ENCODE measurements around the gene SFMBT2.

Gene SFMBT2

GRCh38 chr10:7365027-7365745 is 45.6 kb downstream of the SFMBT2 start:
- peak overlapping the region; percentile 64 for H3K27ac Mint-ChIP-seq (ENCODE audit: low read depth)
- H3K9me3 Mint-ChIP-seq, result no peaks in the 10 kb centered on the region
- ATAC-seq (replicated peaks; ENCODE audit: extremely low read depth, poor library complexity, severe bottlenecking) (no peak), DNase-seq (ENCODE audit: low spot score in 2 of 2) (no peak)
- H3K4me1 Mint-ChIP-seq, result peaks cover 30% of the 10 kb centered on the region
- H3K27me3 Mint-ChIP-seq, result no peaks in the 10 kb centered on the region
- H3K4me3 Mint-ChIP-seq, result no peak overlapping the region
- H3K36me3 Mint-ChIP-seq (ENCODE audit: insufficient read depth), result peaks cover 37% of the 10 kb centered on the region

- ATAC-seq (replicated peaks; ENCODE audit: extremely low read depth, poor library complexity, severe bottlenecking) (no peak), DNase-seq (ENCODE audit: low spot score in 2 of 2) (no peak)
- Mint-ChIP-seq H3K36me3 (ENCODE audit: insufficient read depth) (peaks cover 37% of the 10 kb centered on the region), H3K4me1 (peaks cover 35% of the 10 kb centered on the region), H3K4me3 (no peak overlapping the region), H3K27me3 (no peaks in the 10 kb centered on the region), H3K27ac (ENCODE audit: low read depth) (peak overlapping the region; percentile 42), H3K9me3 (no peaks in the 10 kb centered on the region)
Measured at GRCh38 chr10:7364474-7364873, 46.4 kb downstream of the SFMBT2 start.

- H3K27me3 Mint-ChIP-seq, result no peaks in the 10 kb centered on the region
- H3K36me3 Mint-ChIP-seq (ENCODE audit: insufficient read depth), result peaks cover 39% of the 10 kb centered on the region
- ATAC-seq (replicated peaks; ENCODE audit: extremely low read depth, poor library complexity, severe bottlenecking) (no peak), DNase-seq (ENCODE audit: low spot score in 2 of 2) (no peak)
- peaks cover 39% of the 10 kb centered on the region for H3K4me1 Mint-ChIP-seq
- H3K4me3 Mint-ChIP-seq, result no peak overlapping the region
- peak overlapping the region; percentile 42 for H3K27ac Mint-ChIP-seq (ENCODE audit: low read depth)
- peaks cover 3% of the 10 kb centered on the region for H3K9me3 Mint-ChIP-seq
Measured at GRCh38 chr10:7363700-7364099, 47.1 kb downstream of the SFMBT2 start.

GRCh38 chr10:7362471-7362870 is 48.4 kb downstream of the SFMBT2 start:
- peaks cover 7% of the 10 kb centered on the region for H3K9me3 Mint-ChIP-seq
- ATAC-seq (replicated peaks; ENCODE audit: extremely low read depth, poor library complexity, severe bottlenecking), result no peak
- no peak overlapping the region for H3K4me3 Mint-ChIP-seq
- H3K27me3 Mint-ChIP-seq, result no peaks in the 10 kb centered on the region
- H3K4me1 Mint-ChIP-seq, result peaks cover 45% of the 10 kb centered on the region
- peaks cover 36% of the 10 kb centered on the region for H3K36me3 Mint-ChIP-seq (ENCODE audit: insufficient read depth)
- H3K27ac Mint-ChIP-seq (ENCODE audit: low read depth), result no peak overlapping the region
- DNase-seq (ENCODE audit: low spot score in 2 of 2), result no peak

- Mint-ChIP-seq H3K27me3 (no peaks in the 10 kb centered on the region), H3K9me3 (peaks cover 7% of the 10 kb centered on the region), H3K36me3 (ENCODE audit: insufficient read depth) (peaks cover 28% of the 10 kb centered on the region), H3K27ac (ENCODE audit: low read depth) (no peak overlapping the region), H3K4me3 (no peak overlapping the region), H3K4me1 (peaks cover 50% of the 10 kb centered on the region)
- DNase-seq (ENCODE audit: low spot score in 2 of 2) (no peak), ATAC-seq (replicated peaks; ENCODE audit: extremely low read depth, poor library complexity, severe bottlenecking) (no peak)
Measured at GRCh38 chr10:7361316-7361715, 49.5 kb downstream of the SFMBT2 start.

- no peak overlapping the region for H3K4me3 Mint-ChIP-seq
- no peak for DNase-seq (ENCODE audit: low spot score in 2 of 2)
- H3K27me3 Mint-ChIP-seq, result no peaks in the 10 kb centered on the region
- no peak for ATAC-seq (replicated peaks; ENCODE audit: extremely low read depth, poor library complexity, severe bottlenecking)
- H3K36me3 Mint-ChIP-seq (ENCODE audit: insufficient read depth), result peaks cover 20% of the 10 kb centered on the region
- peaks cover 46% of the 10 kb centered on the region for H3K4me1 Mint-ChIP-seq
- H3K9me3 Mint-ChIP-seq, result peaks cover 7% of the 10 kb centered on the region
- peak overlapping the region; percentile 61 for H3K27ac Mint-ChIP-seq (ENCODE audit: low read depth)
Measured at GRCh38 chr10:7359954-7360353, 50.9 kb downstream of the SFMBT2 start.

GRCh38 chr10:7359356-7359755 is 51.5 kb downstream of the SFMBT2 start:
- H3K36me3 Mint-ChIP-seq (ENCODE audit: insufficient read depth), result peaks cover 17% of the 10 kb centered on the region
- DNase-seq (ENCODE audit: low spot score in 2 of 2), result no peak
- H3K9me3 Mint-ChIP-seq, result peaks cover 7% of the 10 kb centered on the region
- peaks cover 40% of the 10 kb centered on the region for H3K4me1 Mint-ChIP-seq
- H3K4me3 Mint-ChIP-seq, result no peak overlapping the region
- no peak for ATAC-seq (replicated peaks; ENCODE audit: extremely low read depth, poor library complexity, severe bottlenecking)
- H3K27ac Mint-ChIP-seq (ENCODE audit: low read depth), result no peak overlapping the region
- no peaks in the 10 kb centered on the region for H3K27me3 Mint-ChIP-seq

GRCh38 chr10:7357193-7357592 is 53.6 kb downstream of the SFMBT2 start:
- no peak for ATAC-seq (replicated peaks; ENCODE audit: extremely low read depth, poor library complexity, severe bottlenecking)
- H3K4me3 Mint-ChIP-seq, result no peak overlapping the region
- DNase-seq (ENCODE audit: low spot score in 2 of 2), result no peak
- peaks cover 7% of the 10 kb centered on the region for H3K9me3 Mint-ChIP-seq
- H3K27ac Mint-ChIP-seq (ENCODE audit: low read depth), result no peak overlapping the region
- peaks cover 38% of the 10 kb centered on the region for H3K4me1 Mint-ChIP-seq
- H3K27me3 Mint-ChIP-seq, result no peaks in the 10 kb centered on the region
- peaks cover 13% of the 10 kb centered on the region for H3K36me3 Mint-ChIP-seq (ENCODE audit: insufficient read depth)

- no peak overlapping the region for H3K4me3 Mint-ChIP-seq
- DNase-seq (ENCODE audit: low spot score in 2 of 2), result no peak
- H3K9me3 Mint-ChIP-seq, result peaks cover 7% of the 10 kb centered on the region
- no peak for ATAC-seq (replicated peaks; ENCODE audit: extremely low read depth, poor library complexity, severe bottlenecking)
- H3K27ac Mint-ChIP-seq (ENCODE audit: low read depth), result no peak overlapping the region
- peaks cover 11% of the 10 kb centered on the region for H3K36me3 Mint-ChIP-seq (ENCODE audit: insufficient read depth)
- no peaks in the 10 kb centered on the region for H3K27me3 Mint-ChIP-seq
- peaks cover 43% of the 10 kb centered on the region for H3K4me1 Mint-ChIP-seq
Measured at GRCh38 chr10:7354330-7355047, 56.3 kb downstream of the SFMBT2 start.

- peaks cover 7% of the 10 kb centered on the region for H3K36me3 Mint-ChIP-seq (ENCODE audit: insufficient read depth)
- H3K27ac Mint-ChIP-seq (ENCODE audit: low read depth), result no peak overlapping the region
- no peak overlapping the region for H3K4me3 Mint-ChIP-seq
- H3K9me3 Mint-ChIP-seq, result no peaks in the 10 kb centered on the region
- DNase-seq (ENCODE audit: low spot score in 2 of 2) (no peak), ATAC-seq (replicated peaks; ENCODE audit: extremely low read depth, poor library complexity, severe bottlenecking) (no peak)
- H3K4me1 Mint-ChIP-seq, result peaks cover 48% of the 10 kb centered on the region
- H3K27me3 Mint-ChIP-seq, result no peaks in the 10 kb centered on the region
Measured at GRCh38 chr10:7351894-7352293, 58.9 kb downstream of the SFMBT2 start.

- no peaks in the 10 kb centered on the region for H3K9me3 Mint-ChIP-seq
- no peak overlapping the region for H3K4me3 Mint-ChIP-seq
- peaks cover 48% of the 10 kb centered on the region for H3K4me1 Mint-ChIP-seq
- no peak overlapping the region for H3K27ac Mint-ChIP-seq (ENCODE audit: low read depth)
- peaks cover 7% of the 10 kb centered on the region for H3K36me3 Mint-ChIP-seq (ENCODE audit: insufficient read depth)
- ATAC-seq (replicated peaks; ENCODE audit: extremely low read depth, poor library complexity, severe bottlenecking) (no peak), DNase-seq (ENCODE audit: low spot score in 2 of 2) (no peak)
- H3K27me3 Mint-ChIP-seq, result no peaks in the 10 kb centered on the region
Measured at GRCh38 chr10:7350541-7351195, 60.2 kb downstream of the SFMBT2 start.

GRCh38 chr10:7345717-7346116 is 65.1 kb downstream of the SFMBT2 start:
- Mint-ChIP-seq H3K9me3 (no peaks in the 10 kb centered on the region), H3K36me3 (ENCODE audit: insufficient read depth) (peaks cover 8% of the 10 kb centered on the region), H3K27me3 (no peaks in the 10 kb centered on the region), H3K4me3 (no peak overlapping the region), H3K4me1 (peaks cover 52% of the 10 kb centered on the region), H3K27ac (ENCODE audit: low read depth) (no peak overlapping the region)
- ATAC-seq (replicated peaks; ENCODE audit: extremely low read depth, poor library complexity, severe bottlenecking) (no peak), DNase-seq (ENCODE audit: low spot score in 2 of 2) (no peak)

GRCh38 chr10:7343040-7343439 is 67.8 kb downstream of the SFMBT2 start:
- peaks cover 56% of the 10 kb centered on the region for H3K4me1 Mint-ChIP-seq
- H3K9me3 Mint-ChIP-seq, result no peaks in the 10 kb centered on the region
- H3K27ac Mint-ChIP-seq (ENCODE audit: low read depth), result no peak overlapping the region
- peaks cover 2% of the 10 kb centered on the region for H3K36me3 Mint-ChIP-seq (ENCODE audit: insufficient read depth)
- ATAC-seq (replicated peaks; ENCODE audit: extremely low read depth, poor library complexity, severe bottlenecking) (no peak), DNase-seq (ENCODE audit: low spot score in 2 of 2) (no peak)
- H3K4me3 Mint-ChIP-seq, result no peak overlapping the region
- H3K27me3 Mint-ChIP-seq, result no peaks in the 10 kb centered on the region

All from central memory CD8-positive, alpha-beta T cell (primary cell).